ENCODE measurements around the gene PARG.
"Not testable (repeated sequence)": the region's sequence is repeated elsewhere in the genome, so short reads cannot be mapped to it uniquely, and the experiment has no call there.

GRCh38 chr10:49899999-49900398 is 41.8 kb downstream of the PARG start:
- TF ChIP-seq, protein P1, sequence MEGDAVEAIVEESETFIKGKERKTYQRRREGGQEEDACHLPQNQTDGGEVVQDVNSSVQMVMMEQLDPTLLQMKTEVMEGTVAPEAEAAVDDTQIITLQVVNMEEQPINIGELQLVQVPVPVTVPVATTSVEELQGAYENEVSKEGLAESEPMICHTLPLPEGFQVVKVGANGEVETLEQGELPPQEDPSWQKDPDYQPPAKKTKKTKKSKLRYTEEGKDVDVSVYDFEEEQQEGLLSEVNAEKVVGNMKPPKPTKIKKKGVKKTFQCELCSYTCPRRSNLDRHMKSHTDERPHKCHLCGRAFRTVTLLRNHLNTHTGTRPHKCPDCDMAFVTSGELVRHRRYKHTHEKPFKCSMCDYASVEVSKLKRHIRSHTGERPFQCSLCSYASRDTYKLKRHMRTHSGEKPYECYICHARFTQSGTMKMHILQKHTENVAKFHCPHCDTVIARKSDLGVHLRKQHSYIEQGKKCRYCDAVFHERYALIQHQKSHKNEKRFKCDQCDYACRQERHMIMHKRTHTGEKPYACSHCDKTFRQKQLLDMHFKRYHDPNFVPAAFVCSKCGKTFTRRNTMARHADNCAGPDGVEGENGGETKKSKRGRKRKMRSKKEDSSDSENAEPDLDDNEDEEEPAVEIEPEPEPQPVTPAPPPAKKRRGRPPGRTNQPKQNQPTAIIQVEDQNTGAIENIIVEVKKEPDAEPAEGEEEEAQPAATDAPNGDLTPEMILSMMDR (IDR thresholded peaks at IDR 0.05) = not testable (repeated sequence)
- TF ChIP-seq ZFX (IDR thresholded peaks at IDR 0.05; ENCODE audit: borderline replicate concordance) = not testable (repeated sequence)

Data from 22Rv1 (cell line).